K562 (cell line): Measurements from ENCODE around the gene EMC9. TPM values are rescaled to one million over a fixed set of nuclear protein-coding genes. Genes with fewer than 3 reads are reported as not detected.

Experiments used
- ATAC-seq: fragments of 200-7000 bp; cut with Tn5 transposase; 3 replicates; pipeline ENCODE4 v1.9.1; 2020; ENCODE audit warnings: moderate library complexity
- BruUV-seq: library from RNA; stranded (reverse); fragments of 400-500 nt; replicated peaks from 2 replicates; lab custom pipeline; 2021; lab: Mats Ljungman, UMichigan
- CTCF ChIA-PET: fragments of 300-600 bp; formaldehyde crosslinking; extraction: SDS; loops from one replicate; lab custom pipeline; 2021; ENCODE audit warnings: low intra/inter-chr PET ratio; lab: Yijun Ruan, JAX
- POLR2A ChIA-PET: fragments of 300-600, 350-650 bp; sonication (Branson Sonifier 250); formaldehyde crosslinking; extraction: SDS; loops from one replicate; lab custom pipeline; 2021; ENCODE audit warnings: antibody characterized with exemption, inconsistent platforms; lab: Yijun Ruan, JAX
- DNase-seq, 4 experiments: peaks; one replicate each; pipeline versions ENCODE4 v3.0.0 to v3.0.0-alpha.2; 2011 to 2018; ENCODE audit warnings: low spot score in 3 of 4, mixed read lengths in 3 of 4; ENCODE audit errors: extremely low read depth in 1 of 4
- FAIRE-seq: peaks from 2 replicates; lab custom pipeline; 2011; peaks lifted over from hg19 to GRCh38; lab: Jason Lieb, UNC
- H2AFZ ChIP-seq: 2 replicates; pipeline ENCODE4 v1.6.0; 2011; ENCODE audit warnings: low read depth, low read length, control low read depth, inconsistent platforms
- H3K27ac ChIP-seq: fragments of 200-600 bp; 3 replicates; pipeline ENCODE4 v1.8.0; 2011; ENCODE audit warnings: low read depth, mild to moderate bottlenecking, control low read depth, inconsistent platforms, low read length, moderate library complexity, mixed read lengths; ENCODE audit errors: extremely low read depth
- H3K27me3 ChIP-seq, 2 experiments: fragments of 300-600 bp in 1 of 2; 2 replicates in 1 of 2; 3 replicates in 1 of 2; pipeline versions ENCODE4 v1.6.0 to v1.8.0; 2011; ENCODE audit warnings: inconsistent platforms in 2 of 2, low read length in 2 of 2, mild to moderate bottlenecking in 1 of 2, mixed read lengths in 1 of 2, moderate library complexity in 1 of 2; ENCODE audit not compliant: control insufficient read depth in 2 of 2, insufficient read depth in 2 of 2
- H3K36me3 ChIP-seq: fragments of 300-600 bp; 3 replicates; pipeline ENCODE4 v1.8.0; 2011; ENCODE audit warnings: mild to moderate bottlenecking, low read length, inconsistent platforms; ENCODE audit not compliant: control insufficient read depth, insufficient read depth
- H3K4me1 ChIP-seq, 2 experiments: fragments of 200-600 bp in 1 of 2; replicated peaks in 1 of 2; 2 replicates in 1 of 2; 3 replicates in 1 of 2; pipeline versions ENCODE4 v1.5.1 to v1.8.0; 2011; ENCODE audit warnings: inconsistent platforms in 2 of 2, low read length in 2 of 2, mild to moderate bottlenecking in 1 of 2, mixed read lengths in 1 of 2, moderate library complexity in 1 of 2; ENCODE audit not compliant: control insufficient read depth in 2 of 2, insufficient read depth in 2 of 2
- H3K4me2 ChIP-seq: 2 replicates; pipeline ENCODE4 v1.6.1; 2011; ENCODE audit warnings: low read length, control low read depth, inconsistent platforms, mixed read lengths; ENCODE audit not compliant: insufficient read depth
- H3K4me3 ChIP-seq: fragments of 200-600 bp; sonication (generic), shearing (Covaris generic); 2 replicates; pipeline ENCODE4 v1.5.1; 2016; ENCODE audit warnings: control low read depth, inconsistent platforms
- H3K79me2 ChIP-seq: fragments of 200-600 bp; 3 replicates; pipeline ENCODE4 v1.8.0; 2011; ENCODE audit warnings: low read length, inconsistent platforms; ENCODE audit not compliant: control insufficient read depth, insufficient read depth
- H3K9ac ChIP-seq, 2 experiments: 2 replicates each; pipeline versions ENCODE4 v1.6.0 to v1.6.1; 2011; ENCODE audit warnings: low read depth in 2 of 2, low read length in 2 of 2, control low read depth in 1 of 2, inconsistent platforms in 1 of 2, mild to moderate bottlenecking in 1 of 2, mixed read lengths in 1 of 2; ENCODE audit not compliant: insufficient read depth in 1 of 2
- H3K9me1 ChIP-seq: one replicate; pipeline ENCODE4 v1.6.0; 2011; ENCODE audit warnings: inconsistent platforms, mild to moderate bottlenecking, low read length, moderate library complexity; ENCODE audit not compliant: control insufficient read depth, insufficient read depth
- H3K9me3 ChIP-seq: replicated peaks from 2 replicates; pipeline ENCODE4 v1.5.1; 2011; ENCODE audit warnings: low read depth, low read length, inconsistent platforms; ENCODE audit not compliant: control insufficient read depth, insufficient read depth
- H4K20me1 ChIP-seq: replicated peaks from 2 replicates; pipeline ENCODE4 v1.6.1; 2011; ENCODE audit warnings: low read length, inconsistent platforms, mixed read lengths; ENCODE audit not compliant: control insufficient read depth, insufficient read depth
- DACH1 ChIP-seq: fragments of 450-650 bp; IDR thresholded peaks from 2 replicates; pipeline ENCODE4 v1.6.1; 2018; ENCODE audit not compliant: partially characterized antibody
- MEF2A ChIP-seq: IDR thresholded peaks from 2 replicates; pipeline ENCODE4 v1.6.1; 2011; ENCODE audit warnings: low read depth, mild to moderate bottlenecking, low read length, moderate library complexity; ENCODE audit not compliant: control insufficient read depth
- MEIS2 ChIP-seq: fragments of 450-650 bp; IDR thresholded peaks from 2 replicates; pipeline ENCODE4 v1.6.1; 2014; ENCODE audit warnings: mild to moderate bottlenecking; ENCODE audit not compliant: partially characterized antibody
- WGBS: fragments of 100-300 bp; shearing (Covaris generic); methylation state at CpG from one replicate; pipeline ENCODE4 v1.1.6; 2016; ENCODE audit warnings: low coverage, mixed read lengths; ENCODE audit not compliant: insufficient coverage; ENCODE audit errors: missing lambda C conversion rate; 5-methylcytosine and 5-hydroxymethylcytosine counted together
- in situ Hi-C: fragments of 300-500 bp; cut with MboI; formaldehyde crosslinking; loops from 4 replicates; pipeline ENCODE4 v1.15.0; 2018; ENCODE audit warnings: inconsistent platforms, mixed read lengths
- intact Hi-C: fragments of 100-400 bp; cut with micrococcal nuclease; formaldehyde crosslinking; loops from 2 replicates; pipeline ENCODE4 v1.14.2; 2022
- polyA plus RNA-seq, 8 experiments: library from polyadenylated mRNA; depleted of rRNA in 4 of 8; stranded (reverse) in 5 of 8; unstranded in 3 of 8; fragments of >200 nt; fragmentation: Nextera tagmentation in 2 of 8; fragmentation: Illumina TruSeq in 1 of 8; extraction: Ambion mirVana in 2 of 8; extraction: Trizol in 1 of 8; gene quantifications; 2 replicates each; pipeline versions ENCODE4 v1.2.1 to v1.2.3, GENCODE V29; 2011 to 2014; ENCODE audit warnings: inconsistent platforms in 1 of 8, missing spikeins in 1 of 8
- total RNA-seq, 7 experiments: library from RNA; depleted of rRNA in 6 of 7; stranded (reverse); fragments of >200 nt in 6 of 7; fragmentation: Illumina TruSeq in 2 of 7; extraction: Trizol in 2 of 7; gene quantifications; 2 replicates each; pipeline versions ENCODE4 v1.2.1 to v1.2.3, GENCODE V29; 2011 to 2021; ENCODE audit warnings: low replicate concordance in 1 of 7
- TF ChIP-seq, protein P1 (sequence below): sonication (generic); formaldehyde crosslinking; IDR thresholded peaks from 2 replicates; pipeline ENCODE4 v1.8.1; 2022; ENCODE audit warnings: missing genetic modification reagents
- TF ChIP-seq, protein P2 (sequence below): fragments of 200-400 bp; formaldehyde crosslinking; IDR thresholded peaks from 2 replicates; pipeline ENCODE4 v1.6.1; 2017; ENCODE audit warnings: mild to moderate bottlenecking, low read depth, low read length, moderate library complexity
- TF ChIP-seq, protein P3 (sequence below): fragments of 450-650 bp; conservative IDR thresholded peaks from 2 replicates; pipeline ENCODE4 v1.6.1; 2016; ENCODE audit warnings: missing genetic modification characterization, low read depth, mild to moderate bottlenecking, missing compliant biosample characterization, moderate library complexity

The EMC9 gene
- total and polyA plus RNA-seq, 9 of the 15 experiments (the other 6 are each of a cell fraction or from before 2014, with no cell fraction given): 3.1 to 13.2 (median 7.8) TPM

GRCh38 chr14:24156840-24157239, 15.4 kb upstream of the EMC9 start:
- no peak overlapping the region for H3K9ac ChIP-seq
- TF ChIP-seq, protein P1, sequence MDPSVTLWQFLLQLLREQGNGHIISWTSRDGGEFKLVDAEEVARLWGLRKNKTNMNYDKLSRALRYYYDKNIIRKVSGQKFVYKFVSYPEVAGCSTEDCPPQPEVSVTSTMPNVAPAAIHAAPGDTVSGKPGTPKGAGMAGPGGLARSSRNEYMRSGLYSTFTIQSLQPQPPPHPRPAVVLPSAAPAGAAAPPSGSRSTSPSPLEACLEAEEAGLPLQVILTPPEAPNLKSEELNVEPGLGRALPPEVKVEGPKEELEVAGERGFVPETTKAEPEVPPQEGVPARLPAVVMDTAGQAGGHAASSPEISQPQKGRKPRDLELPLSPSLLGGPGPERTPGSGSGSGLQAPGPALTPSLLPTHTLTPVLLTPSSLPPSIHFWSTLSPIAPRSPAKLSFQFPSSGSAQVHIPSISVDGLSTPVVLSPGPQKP (CRISPR knock-in tag): no peak
- TF ChIP-seq, protein P2, sequence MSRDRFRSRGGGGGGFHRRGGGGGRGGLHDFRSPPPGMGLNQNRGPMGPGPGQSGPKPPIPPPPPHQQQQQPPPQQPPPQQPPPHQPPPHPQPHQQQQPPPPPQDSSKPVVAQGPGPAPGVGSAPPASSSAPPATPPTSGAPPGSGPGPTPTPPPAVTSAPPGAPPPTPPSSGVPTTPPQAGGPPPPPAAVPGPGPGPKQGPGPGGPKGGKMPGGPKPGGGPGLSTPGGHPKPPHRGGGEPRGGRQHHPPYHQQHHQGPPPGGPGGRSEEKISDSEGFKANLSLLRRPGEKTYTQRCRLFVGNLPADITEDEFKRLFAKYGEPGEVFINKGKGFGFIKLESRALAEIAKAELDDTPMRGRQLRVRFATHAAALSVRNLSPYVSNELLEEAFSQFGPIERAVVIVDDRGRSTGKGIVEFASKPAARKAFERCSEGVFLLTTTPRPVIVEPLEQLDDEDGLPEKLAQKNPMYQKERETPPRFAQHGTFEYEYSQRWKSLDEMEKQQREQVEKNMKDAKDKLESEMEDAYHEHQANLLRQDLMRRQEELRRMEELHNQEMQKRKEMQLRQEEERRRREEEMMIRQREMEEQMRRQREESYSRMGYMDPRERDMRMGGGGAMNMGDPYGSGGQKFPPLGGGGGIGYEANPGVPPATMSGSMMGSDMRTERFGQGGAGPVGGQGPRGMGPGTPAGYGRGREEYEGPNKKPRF: no peak
- TF ChIP-seq MEF2A (no peak), DACH1 (no peak), MEIS2 (no peak)
- TF ChIP-seq, protein P3, sequence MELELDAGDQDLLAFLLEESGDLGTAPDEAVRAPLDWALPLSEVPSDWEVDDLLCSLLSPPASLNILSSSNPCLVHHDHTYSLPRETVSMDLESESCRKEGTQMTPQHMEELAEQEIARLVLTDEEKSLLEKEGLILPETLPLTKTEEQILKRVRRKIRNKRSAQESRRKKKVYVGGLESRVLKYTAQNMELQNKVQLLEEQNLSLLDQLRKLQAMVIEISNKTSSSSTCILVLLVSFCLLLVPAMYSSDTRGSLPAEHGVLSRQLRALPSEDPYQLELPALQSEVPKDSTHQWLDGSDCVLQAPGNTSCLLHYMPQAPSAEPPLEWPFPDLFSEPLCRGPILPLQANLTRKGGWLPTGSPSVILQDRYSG (tag): no peak
- H3K9me3 ChIP-seq: no peaks in the 10 kb centered on the region
- no peaks in the 10 kb centered on the region for H3K9me1 ChIP-seq
- 100% methylated on average over 1 of the region's 1 CpG for WGBS
- H3K27ac ChIP-seq: no peak overlapping the region
- FAIRE-seq (no peak), ATAC-seq (no peak), DNase-seq (no peak)
- intact Hi-C loops: no loop called here
- H3K4me1 ChIP-seq: peaks cover 6 to 19% of the 10 kb centered on the region in 2 experiments; a peak in 4 of 5 replicates
- CTCF ChIA-PET: no interaction called here
- H2AFZ ChIP-seq: no peak overlapping the region
- in situ Hi-C loops: no loop called here
- BruUV-seq: no TSS peak
- H3K4me3 ChIP-seq: no peak overlapping the region
- POLR2A ChIA-PET: interaction anchor here (0.7 kb wide), 1 partner anchor 10 kb away, joined by 3 read pairs; the partner anchor contains the start of gene PSME2
- H3K27me3 ChIP-seq: no peaks in the 10 kb centered on the region
- H4K20me1 ChIP-seq: no peaks in the 10 kb centered on the region
- no peak overlapping the region for H3K4me2 ChIP-seq
- peaks cover 6% of the 10 kb centered on the region; the same call in 1 of the 3 replicates for H3K79me2 ChIP-seq
- H3K36me3 ChIP-seq: peaks cover 58% of the 10 kb centered on the region; the same call in 2 of the 3 replicates
